Measurements from ENCODE around the gene FOXI1.
A peak's percentile ranks its signal among the peaks of the same experiment; 100 is the strongest.

FOXI1 gene

GRCh38 chr5:170105642-170106611 lies at the start of gene FOXI1:
Gene FOXI1, plus strand, starts transcription at chr5:170105897. Its CDS starts 61 bp downstream, at chr5:170105958.
- DNase-seq, result peak; percentile 76 to 83

- no peak for DNase-seq
These were observed 49.0 kb upstream of the FOXI1 start for GRCh38 chr5:170056561-170057267.

GRCh38 chr5:170057311-170057710 lies 48.4 kb upstream of the FOXI1 start:
- DNase-seq, result no peak

GRCh38 chr5:170059221-170059620 lies 46.5 kb upstream of the FOXI1 start:
- no peak for DNase-seq

- no peak for DNase-seq
These were observed 38.5 kb upstream of the FOXI1 start for GRCh38 chr5:170067152-170067551.

GRCh38 chr5:170067574-170068170 lies 38.0 kb upstream of the FOXI1 start:
- DNase-seq, result no peak

GRCh38 chr5:170069512-170069911 lies 36.2 kb upstream of the FOXI1 start:
- no peak for DNase-seq

DNA sequence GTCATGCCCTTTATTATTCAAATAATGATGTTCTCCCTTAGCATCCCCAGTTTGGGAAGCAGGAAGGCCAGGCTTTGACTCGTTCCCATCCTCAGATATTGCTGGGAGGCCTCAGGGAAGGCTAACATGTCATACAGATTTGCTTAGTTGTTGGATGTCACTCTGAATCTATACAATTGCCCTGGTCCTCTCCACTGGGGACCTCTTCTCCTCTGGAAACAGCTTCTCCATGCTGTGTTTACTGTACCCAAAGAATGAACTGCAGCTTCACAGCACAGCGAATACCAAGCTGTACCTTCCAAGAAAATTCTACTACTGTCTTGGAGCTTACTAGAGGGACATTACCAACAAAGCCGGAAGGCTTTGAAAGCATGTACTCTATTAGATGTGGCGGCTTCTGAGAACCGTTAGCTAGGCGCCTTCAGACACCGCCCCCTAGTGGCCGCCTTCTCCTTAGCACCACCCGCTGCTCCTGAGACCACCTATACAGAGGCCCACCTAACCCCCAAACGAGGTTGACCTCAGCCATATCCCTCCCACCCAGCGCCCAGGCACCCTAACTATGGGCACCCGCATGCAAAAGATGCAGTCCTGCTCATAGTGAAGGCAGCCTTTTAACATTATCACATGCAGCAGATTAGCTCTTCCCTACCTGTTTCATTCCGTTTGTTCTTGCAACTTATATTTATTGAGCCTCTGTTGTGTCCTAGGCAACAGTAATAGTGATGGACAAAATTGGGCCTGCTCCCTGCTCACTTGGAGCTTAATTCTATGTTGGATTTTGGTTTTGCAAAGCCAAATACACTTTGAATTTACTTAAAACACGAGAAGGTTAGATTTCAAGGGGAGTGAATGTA lies 34.9 kb upstream of the FOXI1 start:
- DNase-seq, result peak in 1 of 2 experiments; percentile 12

DNA sequence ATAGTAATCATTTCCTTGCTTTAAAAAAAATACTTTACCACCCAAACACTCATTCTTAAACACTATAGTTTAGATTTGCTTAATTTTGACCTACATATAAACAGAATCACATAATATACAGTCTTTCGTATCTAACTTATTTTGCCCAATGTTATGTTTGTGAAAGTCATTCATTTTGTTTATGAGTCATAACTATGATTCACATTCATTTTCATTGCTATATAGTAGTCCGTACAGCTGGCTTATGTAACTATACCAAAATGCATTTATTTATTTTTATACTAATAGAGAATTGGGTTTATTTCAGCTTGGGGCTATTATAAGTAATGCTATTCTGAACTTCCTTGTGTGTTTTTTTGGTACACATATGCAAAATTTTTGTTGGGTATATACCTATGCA lies 33.9 kb upstream of the FOXI1 start:
- DNase-seq, result no peak

DNA sequence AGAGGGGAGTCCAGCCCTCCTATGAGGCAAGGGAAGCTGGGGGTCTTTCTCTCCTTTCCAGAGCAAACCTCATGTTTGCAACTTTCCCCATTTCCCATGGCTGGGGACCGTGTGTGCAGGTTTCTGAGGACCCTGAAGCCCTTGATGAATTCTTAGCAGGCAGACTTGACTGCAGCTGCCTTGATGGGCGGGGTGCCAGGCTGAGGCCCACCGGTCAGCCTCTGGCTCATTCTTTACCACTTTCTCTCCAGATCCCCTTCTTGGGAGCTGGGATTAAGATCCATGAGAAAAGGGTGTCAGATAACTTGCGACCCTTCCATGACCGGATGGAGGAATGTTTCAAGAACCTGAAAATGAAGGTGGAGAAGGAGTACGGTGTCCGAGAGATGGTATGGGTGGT lies 30.0 kb upstream of the FOXI1 start:
- DNase-seq, result no peak

GRCh38 chr5:170076211-170076610 lies 29.5 kb upstream of the FOXI1 start:
- DNase-seq, result no peak

- DNase-seq, result no peak
These were observed 29.0 kb upstream of the FOXI1 start for GRCh38 chr5:170076739-170077138.

- DNase-seq, result no peak
These were observed 28.2 kb upstream of the FOXI1 start for GRCh38 chr5:170077526-170077925.

- DNase-seq, result no peak
These were observed 27.2 kb upstream of the FOXI1 start for GRCh38 chr5:170078458-170078857.

DNA sequence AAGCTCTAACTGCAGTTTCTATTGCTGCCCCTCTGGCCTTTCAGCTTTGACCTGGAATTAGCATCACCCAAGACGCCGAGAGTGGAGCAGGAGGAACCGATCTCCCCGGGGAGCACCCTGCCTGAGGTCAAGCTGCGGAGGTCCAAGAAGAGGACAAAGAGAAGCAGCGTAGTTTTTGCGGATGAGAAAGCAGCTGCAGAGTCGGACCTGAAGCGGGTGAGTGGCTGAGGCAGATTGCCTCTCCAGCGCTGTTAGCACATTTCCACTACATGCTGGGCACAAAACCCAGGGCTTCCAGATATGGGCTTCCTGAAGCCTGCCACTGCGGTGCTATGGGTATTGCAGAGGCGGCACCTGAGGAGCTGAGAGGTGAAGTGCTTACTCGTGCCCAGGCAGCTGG lies 26.8 kb upstream of the FOXI1 start:
- DNase-seq, result no peak

- no peak for DNase-seq
These were observed 25.5 kb upstream of the FOXI1 start for GRCh38 chr5:170080217-170080616.

DNA sequence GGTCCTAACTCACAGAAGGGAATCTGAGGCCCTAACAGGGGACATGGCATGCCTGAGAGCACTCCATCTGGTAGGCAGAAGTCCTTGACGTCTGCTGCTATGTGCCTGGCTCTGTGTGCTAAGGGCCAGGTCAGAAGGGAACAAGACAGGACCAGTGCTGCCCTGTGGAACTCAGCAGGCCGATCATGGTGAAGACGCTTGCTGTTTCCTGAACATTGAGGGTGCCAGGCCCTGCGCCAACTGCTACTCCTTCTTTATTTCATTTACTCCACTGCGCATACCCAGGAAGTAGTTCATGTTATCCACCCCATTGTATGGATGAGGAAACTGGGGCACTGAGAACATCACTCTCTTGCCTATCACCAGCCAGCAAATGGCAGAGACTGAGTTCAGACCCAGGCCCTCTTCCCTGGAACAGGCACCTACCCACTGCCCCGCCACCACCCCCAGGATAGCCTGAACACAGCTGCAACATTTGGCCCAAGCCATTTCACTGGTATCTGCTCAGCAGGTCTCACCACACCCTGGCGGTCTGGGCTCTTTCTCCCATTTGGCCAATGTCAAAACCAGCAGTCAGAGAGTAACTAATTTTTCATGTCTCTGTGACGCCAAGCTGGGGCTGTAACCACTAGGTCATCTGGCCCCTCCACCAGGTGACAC lies 24.8 kb upstream of the FOXI1 start:
- DNase-seq, result no peak

DNA sequence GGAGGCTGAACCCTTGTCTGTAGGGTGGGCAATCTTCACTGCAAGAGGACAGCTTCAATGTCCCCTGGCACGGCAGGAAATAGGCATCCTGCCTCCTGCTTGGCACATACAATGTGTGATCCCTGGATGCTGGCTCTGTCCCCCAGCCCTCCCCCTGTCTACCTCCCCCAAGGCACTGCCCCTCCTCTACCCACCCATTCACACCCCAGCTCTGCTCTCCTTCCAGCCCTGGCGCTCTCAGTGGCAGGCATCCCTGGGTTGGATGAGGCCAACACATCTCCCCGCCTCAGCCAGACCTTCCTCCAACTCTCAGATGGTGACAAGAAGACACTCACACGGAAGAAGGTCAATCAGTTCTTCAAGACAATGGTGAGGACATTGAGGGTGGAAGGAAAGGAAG lies 24.1 kb upstream of the FOXI1 start:
- DNase-seq, result no peak

DNA sequence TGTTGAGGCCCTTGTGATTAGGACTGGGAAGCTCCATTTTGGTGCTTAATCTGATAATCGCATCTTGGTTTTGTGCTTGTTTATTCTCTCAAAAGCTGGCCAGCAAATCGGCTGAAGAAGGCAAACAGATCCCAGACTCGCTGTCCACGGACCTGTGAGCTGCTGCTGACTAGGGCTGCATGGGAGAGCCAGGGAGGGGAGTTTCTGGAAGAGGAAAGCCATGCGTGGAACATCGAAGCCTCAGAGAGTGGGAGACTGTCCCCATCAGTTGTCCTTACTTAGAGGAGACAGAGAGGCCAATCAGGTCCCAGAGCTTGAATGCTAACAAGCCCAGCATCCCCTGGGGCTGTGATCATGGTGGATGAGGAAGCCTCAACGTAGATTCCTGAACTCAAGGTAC lies 23.0 kb upstream of the FOXI1 start:
- no peak for DNase-seq

DNA sequence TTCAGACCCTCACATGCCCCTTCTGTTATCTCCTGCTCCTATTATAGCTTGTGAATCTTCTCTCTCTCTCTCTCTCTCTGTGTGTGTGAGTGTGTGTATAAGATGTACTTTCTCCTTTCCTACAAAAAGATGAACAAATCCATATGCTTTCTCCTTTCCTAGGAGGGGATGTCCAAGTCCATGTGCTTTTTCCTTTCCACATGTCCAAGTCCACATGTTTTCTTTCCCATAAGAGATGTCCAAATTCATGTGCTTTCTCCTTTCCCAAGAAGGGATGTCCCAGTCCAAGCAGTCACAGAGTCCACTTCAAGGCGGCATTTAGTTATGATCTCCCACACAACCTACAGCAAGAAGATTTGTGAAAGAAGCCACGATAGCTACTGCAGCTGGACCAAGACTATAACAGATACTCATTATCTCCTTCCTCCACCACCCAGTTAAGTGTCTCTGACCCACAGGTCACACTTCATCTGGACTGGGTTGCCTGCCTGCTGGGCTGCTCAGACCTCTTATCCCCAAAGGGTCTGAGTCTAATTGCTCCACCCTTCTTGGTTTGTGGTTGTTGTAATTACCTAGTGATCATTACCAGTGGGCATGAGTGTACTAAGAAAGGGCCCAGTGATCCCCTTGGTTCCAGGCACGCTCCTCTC lies 18.4 kb upstream of the FOXI1 start:
- no peak for DNase-seq

DNA sequence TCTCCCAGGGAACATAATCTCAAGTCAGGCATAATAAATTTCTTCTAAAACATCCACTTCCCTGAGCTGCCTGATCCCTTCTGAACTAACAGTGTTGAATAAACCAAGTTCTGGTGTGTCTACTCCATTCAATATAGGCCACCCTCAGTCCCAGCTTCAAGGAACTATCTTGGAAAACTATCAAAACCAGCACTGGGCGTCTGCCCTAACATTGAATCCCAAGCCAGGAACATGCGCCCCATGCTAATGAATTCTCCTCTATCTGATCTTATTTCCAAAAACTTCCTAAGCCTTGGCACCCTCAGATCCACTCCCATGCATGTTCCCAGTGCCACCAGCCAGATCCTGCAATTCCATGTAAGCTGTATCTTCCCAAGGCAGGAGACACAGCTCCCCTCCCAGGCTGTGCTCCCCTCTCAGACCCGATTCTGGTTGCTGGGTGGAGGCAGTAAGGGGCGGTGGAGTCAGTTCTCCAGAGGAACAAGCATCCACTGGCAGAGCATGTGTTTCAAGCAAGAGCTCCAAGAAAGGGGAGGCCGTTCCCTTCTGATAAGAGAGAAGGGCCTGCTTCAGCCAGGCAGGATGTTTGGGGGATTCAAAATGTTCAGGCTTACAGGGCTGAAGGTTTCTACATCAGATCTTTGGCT lies 13.1 kb upstream of the FOXI1 start:
- no peak for DNase-seq

Measured in Kasumi-1 (cell line).